HG03135 (cell line): ENCODE data around the gene WDR81.
"Not testable (repeated sequence)": the region's sequence is repeated elsewhere in the genome, so short reads cannot be mapped to it uniquely, and the experiment has no call there.

Source experiments
- ATAC-seq: cut with Tn5 transposase; IDR thresholded peaks from one replicate; pipeline ENCODE4 v1.9.1; 2021; ENCODE audit warnings: mild to moderate bottlenecking, moderate library complexity; ENCODE audit not compliant: unreplicated experiment

WDR81 gene

GRCh38 chr17:1724351-1724868 is at the start of gene WDR81:
Gene WDR81 (plus strand): TSS chr17:1724704. CDS start chr17:1724960, 256 bp downstream.
- peak; percentile 49 for ATAC-seq

DNA sequence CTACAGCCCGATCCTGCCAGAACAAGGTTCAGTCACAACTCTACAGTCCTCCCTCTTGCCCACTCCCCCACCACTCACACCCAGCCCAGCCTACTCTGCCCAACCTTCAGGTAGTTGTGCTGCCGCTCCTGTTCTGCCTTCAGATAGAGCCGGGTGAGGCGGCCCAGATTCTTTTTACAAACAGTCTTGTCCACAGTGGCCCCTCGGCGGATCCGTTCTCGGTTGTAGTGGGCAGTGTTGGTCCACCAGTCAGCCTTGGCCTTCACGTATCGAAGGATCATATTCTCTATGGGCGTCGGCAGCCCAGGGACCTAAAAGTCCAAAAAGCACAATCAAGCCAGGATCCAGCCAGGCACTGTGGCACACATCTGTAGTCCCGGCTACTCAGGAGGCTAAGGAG is 48.1 kb upstream of the WDR81 start:
- ATAC-seq = no peak

DNA sequence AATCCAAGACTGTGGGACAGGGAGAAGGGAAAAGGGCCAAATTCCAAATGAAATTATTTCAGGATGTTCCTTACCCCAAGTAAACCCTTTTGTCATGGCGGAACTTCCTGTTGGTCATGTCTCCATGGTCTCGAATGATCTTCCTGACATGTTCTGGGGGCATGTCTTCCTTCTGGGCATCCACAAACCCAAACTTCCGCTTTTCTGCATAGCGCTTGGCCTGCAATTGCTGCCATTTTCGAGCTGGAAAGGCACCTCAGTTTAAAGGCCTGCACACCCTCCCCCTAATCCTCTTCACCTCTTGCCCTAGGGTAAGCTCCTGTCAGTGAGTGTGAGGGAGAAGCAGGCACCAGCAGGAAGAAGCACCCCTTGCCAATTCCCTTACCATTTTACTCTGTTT is 41.0 kb upstream of the WDR81 start:
- ATAC-seq = no peak

DNA sequence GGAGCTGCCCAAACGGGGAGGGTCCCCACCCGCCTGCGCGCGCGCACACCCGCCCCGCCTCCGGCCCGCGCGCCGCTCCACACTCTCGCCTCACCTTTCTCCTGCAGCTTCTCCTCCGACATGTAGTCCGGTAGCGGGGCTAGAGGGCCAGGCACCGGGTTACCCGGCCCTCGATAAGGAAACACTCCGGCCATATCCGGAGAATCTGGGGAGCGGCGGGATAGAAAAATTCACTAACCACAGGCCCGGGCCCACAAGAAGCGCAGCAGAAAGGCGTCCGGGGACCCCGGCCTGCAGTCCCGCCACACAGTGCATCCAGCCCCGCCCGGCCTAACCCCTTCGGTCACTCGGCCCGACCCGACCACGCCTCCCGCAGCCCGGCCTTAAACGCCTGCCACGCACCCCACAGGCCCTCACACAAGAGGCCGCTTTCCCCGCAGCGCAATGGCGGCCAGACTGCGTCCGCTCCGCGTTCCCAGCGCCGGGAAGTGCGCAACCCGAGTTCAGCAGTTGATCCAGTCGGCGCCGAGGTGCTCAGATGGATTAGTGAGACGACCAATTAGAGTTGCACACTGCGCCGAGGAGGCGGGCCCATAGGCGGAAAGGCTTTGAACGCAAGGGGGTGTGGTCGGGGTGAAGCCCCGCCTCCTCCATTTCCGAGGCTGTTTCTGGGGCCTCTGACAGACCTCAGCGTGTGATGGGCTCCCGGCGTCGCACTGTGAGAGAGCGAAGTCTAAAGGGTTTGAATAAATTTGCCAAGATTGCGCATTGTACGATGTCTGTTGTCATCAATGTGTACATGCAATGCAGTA is 39.9 kb upstream of the WDR81 start, which contains the start of gene PRPF8:
Gene PRPF8, minus strand, starts transcription at position 490 of the 812 bp plus-strand sequence. Its CDS starts 296 bp downstream, at position 194.
- ATAC-seq = peak; percentile 95

GRCh38 chr17:1686086-1686485 is 38.4 kb upstream of the WDR81 start:
- ATAC-seq = no peak

DNA sequence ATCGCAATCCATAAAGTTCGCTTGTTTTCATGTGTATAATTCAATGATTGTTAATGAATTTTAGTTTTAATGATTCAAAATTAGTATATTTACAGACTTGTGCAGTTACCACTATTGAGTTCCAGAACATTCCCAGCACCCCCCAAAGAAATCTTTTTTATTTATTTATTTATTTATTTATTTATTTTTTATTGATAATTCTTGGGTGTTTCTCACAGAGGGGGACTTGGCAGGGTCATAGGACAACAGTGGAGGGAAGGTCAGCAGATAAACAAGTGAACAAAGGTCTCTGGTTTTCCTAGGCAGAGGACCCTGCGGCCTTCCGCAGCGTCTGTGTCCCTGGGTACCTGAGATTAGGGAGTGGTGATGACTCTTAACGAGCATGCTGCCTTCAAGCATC is 36.1 kb upstream of the WDR81 start:
- ATAC-seq = not testable (repeated sequence)

- no peak for ATAC-seq
Observed at GRCh38 chr17:1690544-1691221, 33.8 kb upstream of the WDR81 start.

DNA sequence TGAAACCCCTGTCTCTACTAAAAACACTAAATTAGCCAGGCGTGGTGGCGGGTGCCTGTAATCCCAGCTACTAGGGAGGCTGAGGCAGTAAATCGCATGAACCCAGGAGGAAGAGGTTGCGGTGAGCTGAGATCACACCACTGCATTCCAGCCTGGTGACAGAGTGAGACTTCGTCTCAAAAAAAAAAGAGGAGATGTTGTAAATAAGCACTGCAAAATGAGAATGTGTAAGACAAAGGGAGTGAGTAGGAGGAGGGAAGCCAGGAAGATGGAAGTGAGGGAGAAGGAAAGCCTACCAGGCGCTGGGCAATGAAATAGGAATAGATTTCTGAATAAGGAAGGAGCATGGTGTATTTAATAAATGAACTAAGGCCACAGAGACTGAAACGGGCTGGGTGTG is 31.2 kb upstream of the WDR81 start:
- no peak for ATAC-seq

GRCh38 chr17:1695365-1695764 is 29.1 kb upstream of the WDR81 start:
- no peak for ATAC-seq

- no peak for ATAC-seq
Observed at GRCh38 chr17:1697681-1698080, 26.8 kb upstream of the WDR81 start.

DNA sequence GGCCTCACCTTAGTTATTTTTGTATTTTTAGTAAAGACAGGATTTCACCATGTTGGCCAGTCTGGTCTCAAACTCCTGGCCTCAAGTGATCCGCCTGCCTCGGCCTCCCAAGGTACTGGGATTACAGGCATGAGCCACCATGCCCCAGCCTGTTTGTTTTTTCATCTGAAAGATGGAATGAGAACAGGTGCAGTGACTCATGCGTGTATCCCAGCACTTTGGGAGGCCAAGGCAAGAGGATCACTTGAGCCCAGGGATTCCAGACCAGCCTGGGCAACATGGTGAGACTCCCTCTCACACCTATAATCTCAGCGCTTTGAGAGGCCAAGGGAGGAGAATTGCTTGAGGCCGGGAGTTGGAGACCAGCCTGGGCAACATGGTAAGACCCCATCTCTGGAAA is 24.6 kb upstream of the WDR81 start:
- not testable (repeated sequence) for ATAC-seq

DNA sequence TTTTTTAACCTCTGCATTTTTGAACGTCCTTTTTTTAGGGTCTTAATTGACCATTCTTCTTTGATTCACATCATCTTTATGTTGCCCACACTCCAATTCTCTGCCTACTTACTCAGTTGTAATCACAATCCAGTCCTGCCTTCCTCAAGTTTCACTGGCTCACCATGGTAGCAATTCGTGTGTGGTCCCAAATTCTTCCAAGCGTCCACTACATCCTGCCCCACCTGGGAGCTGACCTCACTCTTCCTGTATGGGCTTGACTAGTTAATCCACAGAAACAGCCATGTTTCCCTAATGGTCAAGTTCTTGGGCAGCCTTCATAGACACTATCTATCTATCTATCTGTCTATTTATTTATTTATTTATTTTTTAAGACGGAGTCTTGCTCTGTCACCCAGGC is 21.4 kb upstream of the WDR81 start:
- no peak for ATAC-seq

DNA sequence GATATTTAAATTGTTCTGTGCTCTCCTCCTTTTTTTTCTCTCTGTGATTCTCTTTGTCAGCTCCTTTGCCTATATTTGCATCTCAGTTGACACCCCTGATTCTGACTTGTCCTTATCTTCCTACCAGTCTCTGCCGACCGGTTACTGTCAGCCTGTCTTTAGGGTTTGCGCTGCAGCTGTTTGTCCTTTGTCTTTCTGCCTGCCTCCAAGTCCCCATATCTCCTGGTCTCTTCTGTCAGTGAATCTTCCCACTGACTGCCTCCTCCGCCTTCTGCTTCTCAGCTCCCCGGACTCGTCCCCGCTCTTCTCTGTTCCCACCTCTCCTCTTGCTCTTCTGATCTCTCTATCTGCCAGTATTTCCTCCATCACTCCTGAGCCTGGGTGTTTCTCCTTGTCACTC is 19.5 kb upstream of the WDR81 start:
- ATAC-seq = no peak

- no peak for ATAC-seq
Observed at GRCh38 chr17:1707107-1707506, 17.4 kb upstream of the WDR81 start.

DNA sequence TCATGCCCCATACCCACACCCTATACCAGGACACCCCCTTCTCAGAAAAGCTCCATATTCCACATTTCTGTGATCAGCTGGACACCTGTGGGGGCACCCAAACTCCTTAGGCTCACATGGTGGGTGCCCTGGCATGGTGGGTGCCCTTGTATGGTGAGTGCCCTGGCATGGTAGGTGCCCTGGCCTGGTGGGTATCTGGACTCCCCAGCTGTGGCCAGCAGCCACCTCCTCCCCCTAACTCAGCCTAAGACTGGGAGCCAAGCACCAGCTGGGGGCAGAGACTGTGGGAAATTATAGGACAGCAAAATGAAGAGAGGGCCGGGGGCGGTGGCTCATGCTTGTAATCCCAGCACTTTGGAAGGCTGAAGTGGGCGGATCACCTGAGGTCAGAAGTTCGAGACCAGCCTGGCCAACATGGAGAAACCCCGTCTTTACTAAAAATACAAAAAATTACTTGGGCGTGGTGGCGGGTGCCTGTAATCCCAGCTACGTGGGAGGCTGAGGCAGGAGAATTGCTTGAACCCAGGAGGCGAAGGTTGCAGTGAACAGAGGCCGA is 15.6 kb upstream of the WDR81 start:
- not testable (repeated sequence) for ATAC-seq

- ATAC-seq = no peak
Observed at GRCh38 chr17:1709403-1709951, 15.0 kb upstream of the WDR81 start.

DNA sequence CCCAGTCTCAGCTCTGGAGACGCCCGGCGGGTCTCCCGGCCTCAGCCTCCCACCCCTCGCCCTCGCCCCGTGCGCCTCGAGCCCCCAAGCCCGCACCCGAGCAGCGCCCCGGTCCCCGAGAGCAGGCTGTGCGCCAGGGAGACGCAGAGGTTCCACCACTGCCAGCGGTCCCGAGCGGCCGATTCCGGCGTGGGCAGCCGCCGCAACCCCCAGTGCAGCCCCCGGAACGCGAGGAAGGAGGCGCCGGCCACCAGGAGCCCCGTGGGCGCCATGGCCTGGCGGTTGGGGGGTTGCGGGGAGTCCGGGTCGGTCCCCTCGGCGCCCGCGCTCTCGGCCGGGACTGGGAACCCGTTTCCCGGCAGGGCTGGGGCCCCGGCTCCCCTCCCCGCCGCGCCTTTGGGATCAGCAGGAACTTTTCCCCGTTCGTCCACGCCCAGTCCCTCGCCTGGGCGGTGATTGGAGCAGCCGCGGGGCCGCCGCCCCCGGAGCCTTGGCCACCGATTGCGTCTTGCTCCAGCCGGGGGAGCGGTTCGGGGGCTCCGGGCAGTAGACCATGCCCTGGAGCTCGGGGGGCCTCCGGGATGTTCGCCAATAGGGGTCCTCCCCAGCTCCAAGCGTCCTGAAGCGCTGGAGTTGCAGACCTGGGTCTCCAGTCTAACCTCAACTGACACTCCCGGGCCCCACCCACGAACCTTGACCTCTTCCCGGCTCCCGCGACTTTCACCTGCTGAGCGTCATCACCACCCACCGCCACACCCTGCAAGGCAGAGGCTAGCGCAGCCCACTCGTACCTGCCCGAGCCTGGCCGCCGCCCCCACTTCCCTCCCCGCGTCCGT is 14.3 kb upstream of the WDR81 start, which contains the start of gene TLCD2:
Gene TLCD2, minus strand, starts transcription at position 407 of the 836 bp plus-strand sequence. Its CDS starts 135 bp downstream, at position 272.
- ATAC-seq = no peak

DNA sequence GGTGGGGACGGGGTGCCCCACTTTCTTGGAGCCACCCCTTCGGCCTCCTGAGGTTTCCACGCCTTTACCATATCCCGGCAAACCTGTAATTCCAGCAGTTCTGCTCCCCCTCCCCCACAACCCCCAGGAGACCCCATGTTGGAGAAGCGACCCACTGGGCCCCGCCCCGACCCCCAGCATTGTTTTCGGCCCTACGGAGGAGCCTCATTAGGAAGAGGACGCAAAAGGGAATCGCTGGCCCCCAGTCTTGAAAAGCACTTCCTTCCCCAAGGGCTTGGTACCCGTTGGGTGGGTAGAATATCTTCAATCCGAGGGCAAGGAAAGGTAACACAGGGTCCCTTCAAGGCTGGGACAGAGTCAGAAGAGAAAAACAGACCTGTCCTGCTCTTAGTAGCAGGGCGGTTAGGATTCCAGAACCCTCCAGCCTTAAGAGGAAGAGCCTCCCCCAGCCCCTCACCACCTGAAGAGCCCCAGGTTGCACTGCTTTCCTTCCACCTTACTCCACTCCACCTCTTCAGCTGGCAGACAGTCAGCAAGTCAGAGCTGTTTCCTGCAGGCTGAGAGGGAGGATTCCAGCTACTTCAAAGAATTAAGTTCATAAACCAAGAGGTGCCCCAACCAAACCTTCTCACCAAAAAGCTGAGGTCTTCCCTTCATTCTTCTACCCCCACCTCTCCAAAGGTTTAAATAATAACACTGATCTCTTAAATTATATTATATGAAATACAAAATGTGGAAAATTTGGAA is 13.5 kb upstream of the WDR81 start:
- no peak for ATAC-seq

GRCh38 chr17:1711804-1712203 is 12.7 kb upstream of the WDR81 start:
- ATAC-seq = no peak

- no peak for ATAC-seq
Observed at GRCh38 chr17:1712271-1712670, 12.2 kb upstream of the WDR81 start.
